ENCODE measurements around the gene GET4. TPM values are rescaled to one million over a fixed set of nuclear protein-coding genes. Genes with fewer than 3 reads are reported as not detected.

GET4 gene
- total and polyA plus RNA-seq, 2 of the 4 experiments (the other 2 are of a cell fraction) = 11.3 to 30.9 TPM

- no peak overlapping the region for H3K9ac ChIP-seq (ENCODE audit: low read depth, low read length)
- no peak overlapping the region for H3K23ac ChIP-seq (ENCODE audit: low read depth, low read length)
- H3K9me3 ChIP-seq (ENCODE audit: control insufficient read depth, insufficient read depth, low read length) = no peaks in the 10 kb centered on the region
- H2BK20ac ChIP-seq (ENCODE audit: low read depth, low read length) = no peak overlapping the region
- dilution Hi-C loops (cut with HindIII; ENCODE audit: low sequenced_read_pairs, unreplicated experiment) (no loop called here), intact Hi-C loops (cut with micrococcal nuclease) (loop anchor here (10.0 kb wide), 1 partner anchor 143 kb away; the partner anchor contains the start of gene GPR146), in situ Hi-C loops (cut with MboI; ENCODE audit: low sequenced_read_pairs) (no loop called here)
- H4K8ac ChIP-seq (ENCODE audit: low read depth in 2 of 2, low read length in 2 of 2) = peak overlapping the region in 1 of 2 experiments; percentile 56; a peak in 2 of 4 replicates
- no peak overlapping the region; the same call in 1 of the 2 replicates for H3K18ac ChIP-seq (ENCODE audit: low read depth, low read length)
- H3K4me2 ChIP-seq (ENCODE audit: low read depth, low read length) = 0 out of 2 replicates have a peak overlapping the region, but pooled peaks have one; percentile 25
- H3K9me1 ChIP-seq (ENCODE audit: insufficient read depth, low read length) = no peaks in the 10 kb centered on the region
- H3K56ac ChIP-seq (ENCODE audit: extremely low read depth, insufficient read depth, low read length) = no peak overlapping the region
- no peaks in the 10 kb centered on the region for H3K79me1 ChIP-seq (ENCODE audit: low read depth in 1 of 2, low read length in 2 of 2)
- no peak for TF ChIP-seq CEBPB (IDR thresholded peaks at IDR 0.05; ENCODE audit: low read depth, low read length)
- no peak for TF ChIP-seq CHD1 (IDR thresholded peaks at IDR 0.05; ENCODE audit: low read depth, low read length)
- TF ChIP-seq MXI1 (IDR thresholded peaks at IDR 0.05; ENCODE audit: borderline replicate concordance, low read depth, low read length) = no peak
- no peak for TF ChIP-seq RCOR1 (IDR thresholded peaks at IDR 0.05; ENCODE audit: insufficient replicate concordance, low read length)
- no peak for TF ChIP-seq BHLHE40 (IDR thresholded peaks at IDR 0.05; ENCODE audit: low read depth, low read length)
- no peak for TF ChIP-seq MAZ (IDR thresholded peaks at IDR 0.05; ENCODE audit: borderline replicate concordance, low read depth, low read length)
- no peak for TF ChIP-seq ELK1 (IDR thresholded peaks at IDR 0.05; ENCODE audit: borderline replicate concordance, low read depth, low read length)
- no peak for TF ChIP-seq FOS (IDR thresholded peaks at IDR 0.05; ENCODE audit: low read depth, low read length)
- TF ChIP-seq RFX5 (IDR thresholded peaks at IDR 0.05; ENCODE audit: low read depth, low read length) = no peak
- no peak for TF ChIP-seq POLR2A (IDR thresholded peaks at IDR 0.05; ENCODE audit: low read depth, low read length)
- TF ChIP-seq MAFK (IDR thresholded peaks at IDR 0.05; ENCODE audit: low read depth, low read length) = no peak
- 0 out of 2 replicates have a peak overlapping the region, but pooled peaks have one; percentile 6 for H4K91ac ChIP-seq (ENCODE audit: insufficient read depth, low read depth, low read length)
- DNase-seq (peak; percentile 82), ATAC-seq (ENCODE audit: low read depth) (peak; percentile 95)
- no peak overlapping the region for H2BK5ac ChIP-seq (ENCODE audit: low read depth, low read length, poor library complexity, severe bottlenecking)
- H4K5ac ChIP-seq (ENCODE audit: low read depth, low read length) = peak overlapping the region; percentile 71
- H2AK9ac ChIP-seq (replicated peaks; ENCODE audit: low read depth, low read length, poor library complexity) = peak overlapping the region; percentile 48
- H4K20me1 ChIP-seq (ENCODE audit: insufficient read depth, low read length) = no peaks in the 10 kb centered on the region
- H2AFZ ChIP-seq (replicated peaks; ENCODE audit: low read length, poor library complexity) = peak overlapping the region; percentile 92
- no peak overlapping the region for H3K14ac ChIP-seq (replicated peaks; ENCODE audit: low read depth, low read length)
- no peak overlapping the region for H3K27ac ChIP-seq (ENCODE audit: insufficient read depth, low read length)
- BruUV-seq (replicated peaks) = no TSS peak
- ChIA-PET POLR2A (ENCODE audit: unreplicated experiment) (no interaction called here), CTCF (no interaction called here)
- H3K27me3 ChIP-seq (ENCODE audit: control insufficient read depth, insufficient read depth, low read length) = no peaks in the 10 kb centered on the region
- peaks cover 9% of the 10 kb centered on the region for H3K4me1 ChIP-seq (ENCODE audit: control insufficient read depth, insufficient read depth, low read length)
- no peak overlapping the region for H3K4ac ChIP-seq (ENCODE audit: low read depth, low read length)
- no peak overlapping the region for H3K4me3 ChIP-seq (ENCODE audit: insufficient read depth, low read depth, low read length)
- H3K36me3 ChIP-seq (ENCODE audit: control insufficient read depth, insufficient read depth, low read length) = peaks cover 4% of the 10 kb centered on the region; the same call in 1 of the 2 replicates
- H2BK120ac ChIP-seq (ENCODE audit: low read depth, low read length) = no peak overlapping the region
- H2AK5ac ChIP-seq (ENCODE audit: low read depth, low read length) = no peak overlapping the region
- no CpG with 5 or more reads among the region's 24 CpGs for WGBS, 2 experiments (ENCODE audit: extremely low coverage in 2 of 2, insufficient read length in 1 of 2)
- no peak overlapping the region for H2BK15ac ChIP-seq (ENCODE audit: low read depth, low read length)
Observed at GRCh38 chr7:901388-902154, 25.2 kb downstream of the GET4 start.

Measured in IMR-90 (cell line).